ENCODE measurements around the gene TBCEL.

Gene TBCEL

GRCh38 chr11:121063728-121064127 is 39.8 kb downstream of the TBCEL start:
- no peak for DNase-seq (ENCODE audit: low read depth in 2 of 2)

- no peak for DNase-seq (ENCODE audit: low read depth in 2 of 2)
Measured at GRCh38 chr11:121066623-121067022, 42.7 kb downstream of the TBCEL start.

GRCh38 chr11:121067026-121067425 is 43.1 kb downstream of the TBCEL start:
- no peak for DNase-seq (ENCODE audit: low read depth in 2 of 2)

- no peak for DNase-seq (ENCODE audit: low read depth in 2 of 2)
Measured at GRCh38 chr11:121067453-121067852, 43.6 kb downstream of the TBCEL start.

- DNase-seq (ENCODE audit: low read depth in 2 of 2): no peak
Measured at GRCh38 chr11:121067962-121068647, 44.2 kb downstream of the TBCEL start.

GRCh38 chr11:121068787-121069186 is 44.9 kb downstream of the TBCEL start:
- no peak for DNase-seq (ENCODE audit: low read depth in 2 of 2)

GRCh38 chr11:121070951-121071845 is 47.3 kb downstream of the TBCEL start:
- no peak for DNase-seq (ENCODE audit: low read depth in 2 of 2)

- no peak for DNase-seq (ENCODE audit: low read depth in 2 of 2)
Measured at GRCh38 chr11:121071846-121072450, 48.0 kb downstream of the TBCEL start.

GRCh38 chr11:121081321-121081720 is 57.4 kb downstream of the TBCEL start:
- DNase-seq (ENCODE audit: low read depth in 2 of 2): no peak

GRCh38 chr11:121082219-121082618 is 58.3 kb downstream of the TBCEL start:
- DNase-seq (ENCODE audit: low read depth in 2 of 2): no peak

GRCh38 chr11:121082670-121083069 is 58.8 kb downstream of the TBCEL start:
- no peak for DNase-seq (ENCODE audit: low read depth in 2 of 2)

GRCh38 chr11:121086866-121087265 is 63.0 kb downstream of the TBCEL start:
- no peak for DNase-seq (ENCODE audit: low read depth in 2 of 2)

- DNase-seq (ENCODE audit: low read depth in 2 of 2): no peak
Measured at GRCh38 chr11:121089566-121089965, 65.7 kb downstream of the TBCEL start.

GRCh38 chr11:121090145-121090721 is 66.3 kb downstream of the TBCEL start:
- DNase-seq (ENCODE audit: low read depth in 2 of 2): no peak

GRCh38 chr11:121091492-121092152 is 67.7 kb downstream of the TBCEL start:
- DNase-seq (ENCODE audit: low read depth in 2 of 2): no peak

- DNase-seq (ENCODE audit: low read depth in 2 of 2): no peak
Measured at GRCh38 chr11:121095561-121095960, 71.7 kb downstream of the TBCEL start.

- no peak for DNase-seq (ENCODE audit: low read depth in 2 of 2)
Measured at GRCh38 chr11:121099364-121099763, 75.5 kb downstream of the TBCEL start.

- no peak for DNase-seq (ENCODE audit: low read depth in 2 of 2)
Measured at GRCh38 chr11:121099885-121100284, 76.0 kb downstream of the TBCEL start.

GRCh38 chr11:121100943-121101342 is 77.0 kb downstream of the TBCEL start, which contains the start of gene TECTA:
TSS of gene TECTA (plus strand) at chr11:121101243. CDS start at chr11:121102666, 1,423 bp downstream.
- DNase-seq (ENCODE audit: low read depth in 2 of 2): no peak

- no peak for DNase-seq (ENCODE audit: low read depth in 2 of 2)
Measured at GRCh38 chr11:121104312-121104762, 80.4 kb downstream of the TBCEL start.

- no peak for DNase-seq (ENCODE audit: low read depth in 2 of 2)
Measured at GRCh38 chr11:121105063-121105480, 81.2 kb downstream of the TBCEL start.

Measured in fibroblast of skin of left biceps (primary cell).